Measurements from ENCODE around the gene SUV39H1. TPM values are rescaled to one million over a fixed set of nuclear protein-coding genes. Genes with fewer than 3 reads are reported as not detected.

Gene SUV39H1
- total and polyA plus RNA-seq, 4 donors: 3.2 to 5.8 (median 3.7) TPM

DNA sequence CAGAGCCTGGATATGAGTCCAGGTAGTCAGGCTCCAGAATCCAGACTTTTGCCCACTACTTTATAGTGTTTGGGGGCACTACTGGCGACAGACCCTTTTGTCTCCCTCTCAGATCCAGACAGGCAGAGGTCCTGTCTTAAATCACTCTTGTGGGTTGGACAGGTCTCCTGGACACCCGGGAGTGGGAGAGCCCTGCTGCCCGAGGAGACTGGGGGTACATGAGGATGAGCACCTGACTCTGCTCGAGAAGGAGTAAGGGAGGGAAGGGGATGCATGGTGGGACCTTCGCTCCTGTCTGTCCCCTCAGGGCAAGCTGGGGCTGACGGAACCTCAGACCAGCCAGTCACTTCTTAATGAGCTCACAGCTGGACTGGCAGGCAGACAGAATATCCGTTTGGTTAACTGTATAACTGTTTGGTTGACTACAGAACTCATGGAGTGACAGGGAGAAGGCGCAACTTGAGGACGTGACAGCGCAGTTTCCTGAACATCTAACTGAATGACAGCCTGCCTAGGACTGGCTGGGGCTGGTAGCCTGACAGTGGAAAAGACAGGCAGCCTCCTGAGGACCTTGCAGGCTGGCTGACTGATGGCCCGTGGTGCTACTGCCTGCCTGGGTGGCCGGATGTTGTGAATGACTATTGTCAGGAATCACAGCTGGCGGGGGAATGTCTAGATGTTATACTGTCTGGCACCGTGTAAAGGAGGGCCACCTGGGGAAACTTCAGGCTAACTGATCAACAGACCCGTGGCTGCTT lies 1.6 kb upstream of the SUV39H1 start:
- H3K4me3 ChIP-seq (ENCODE audit: low read depth in 1 of 3, low read length in 3 of 3): no peak overlapping the region
- TF ChIP-seq FOXA2 (IDR thresholded peaks at IDR 0.05) (no peak), HNF4G (IDR thresholded peaks at IDR 0.05) (no peak), NR2F2 (IDR thresholded peaks at IDR 0.05) (no peak)
- TF ChIP-seq, protein P1, sequence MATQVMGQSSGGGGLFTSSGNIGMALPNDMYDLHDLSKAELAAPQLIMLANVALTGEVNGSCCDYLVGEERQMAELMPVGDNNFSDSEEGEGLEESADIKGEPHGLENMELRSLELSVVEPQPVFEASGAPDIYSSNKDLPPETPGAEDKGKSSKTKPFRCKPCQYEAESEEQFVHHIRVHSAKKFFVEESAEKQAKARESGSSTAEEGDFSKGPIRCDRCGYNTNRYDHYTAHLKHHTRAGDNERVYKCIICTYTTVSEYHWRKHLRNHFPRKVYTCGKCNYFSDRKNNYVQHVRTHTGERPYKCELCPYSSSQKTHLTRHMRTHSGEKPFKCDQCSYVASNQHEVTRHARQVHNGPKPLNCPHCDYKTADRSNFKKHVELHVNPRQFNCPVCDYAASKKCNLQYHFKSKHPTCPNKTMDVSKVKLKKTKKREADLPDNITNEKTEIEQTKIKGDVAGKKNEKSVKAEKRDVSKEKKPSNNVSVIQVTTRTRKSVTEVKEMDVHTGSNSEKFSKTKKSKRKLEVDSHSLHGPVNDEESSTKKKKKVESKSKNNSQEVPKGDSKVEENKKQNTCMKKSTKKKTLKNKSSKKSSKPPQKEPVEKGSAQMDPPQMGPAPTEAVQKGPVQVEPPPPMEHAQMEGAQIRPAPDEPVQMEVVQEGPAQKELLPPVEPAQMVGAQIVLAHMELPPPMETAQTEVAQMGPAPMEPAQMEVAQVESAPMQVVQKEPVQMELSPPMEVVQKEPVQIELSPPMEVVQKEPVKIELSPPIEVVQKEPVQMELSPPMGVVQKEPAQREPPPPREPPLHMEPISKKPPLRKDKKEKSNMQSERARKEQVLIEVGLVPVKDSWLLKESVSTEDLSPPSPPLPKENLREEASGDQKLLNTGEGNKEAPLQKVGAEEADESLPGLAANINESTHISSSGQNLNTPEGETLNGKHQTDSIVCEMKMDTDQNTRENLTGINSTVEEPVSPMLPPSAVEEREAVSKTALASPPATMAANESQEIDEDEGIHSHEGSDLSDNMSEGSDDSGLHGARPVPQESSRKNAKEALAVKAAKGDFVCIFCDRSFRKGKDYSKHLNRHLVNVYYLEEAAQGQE (IDR thresholded peaks at IDR 0.05): no peak
- no peak for DNase-seq (ENCODE audit: low spot score)
- H3K27ac ChIP-seq (ENCODE audit: low read depth in 1 of 2, low read length in 2 of 2): no peak overlapping the region
- peaks cover 0 to 4% (median 0%) of the 10 kb centered on the region in 4 donors for H3K36me3 ChIP-seq (ENCODE audit: control insufficient read depth in 4 of 4, insufficient read depth in 3 of 4, low read depth in 1 of 4, low read length in 3 of 4)
- H3K4me1 ChIP-seq (ENCODE audit: control insufficient read depth in 4 of 4, insufficient read depth in 4 of 4, low read length in 3 of 4): peaks cover 3 to 14% (median 11%) of the 10 kb centered on the region in 4 donors
- H3K9me3 ChIP-seq (ENCODE audit: control insufficient read depth in 4 of 4, low read length in 3 of 4): no peaks in the 10 kb centered on the region
- 67% methylated on average over 15 of the region's 15 CpGs for WGBS
- no peaks in the 10 kb centered on the region for H3K27me3 ChIP-seq (ENCODE audit: control insufficient read depth in 4 of 4, insufficient read depth in 4 of 4, low read length in 3 of 4)
- H3K9ac ChIP-seq (ENCODE audit: low read depth in 1 of 2, low read length in 2 of 2): no peak overlapping the region

DNA sequence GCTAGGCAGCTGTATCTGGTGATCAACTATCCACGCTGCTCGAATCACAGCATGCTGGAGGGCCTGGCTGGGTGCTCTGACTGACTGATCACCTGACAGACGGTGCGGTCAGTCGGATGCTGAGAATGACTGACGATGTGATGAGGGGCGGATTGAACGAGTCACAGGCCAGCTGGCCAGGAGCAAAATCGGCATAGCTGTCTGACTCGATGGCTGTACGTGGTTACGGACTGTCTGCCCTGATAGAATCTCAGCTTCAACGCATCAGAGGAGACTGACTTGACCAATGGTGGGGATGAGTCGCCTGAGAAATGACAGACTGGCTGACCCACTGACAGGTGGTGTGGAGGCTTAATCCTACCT lies 1.0 kb upstream of the SUV39H1 start:
- Histone ChIP-seq H3K36me3 (ENCODE audit: control insufficient read depth in 4 of 4, insufficient read depth in 3 of 4, low read depth in 1 of 4, low read length in 3 of 4) (peaks cover 0 to 4% (median 0%) of the 10 kb centered on the region in 4 donors), H3K4me3 (ENCODE audit: low read depth in 1 of 3, low read length in 3 of 3) (peak overlapping the region in 1 of 3 donors; percentile 87), H3K4me1 (ENCODE audit: control insufficient read depth in 4 of 4, insufficient read depth in 4 of 4, low read length in 3 of 4) (peaks cover 3 to 14% (median 11%) of the 10 kb centered on the region in 4 donors), H3K9me3 (ENCODE audit: control insufficient read depth in 4 of 4, low read length in 3 of 4) (no peaks in the 10 kb centered on the region), H3K27me3 (ENCODE audit: control insufficient read depth in 4 of 4, insufficient read depth in 4 of 4, low read length in 3 of 4) (no peaks in the 10 kb centered on the region), H3K9ac (ENCODE audit: low read depth in 1 of 2, low read length in 2 of 2) (peak overlapping the region; percentile 47 to 88), H3K27ac (ENCODE audit: low read depth in 1 of 2, low read length in 2 of 2) (peak overlapping the region; percentile 89 to 91)
- TF ChIP-seq RXRA (IDR thresholded peaks at IDR 0.05): no peak
- no peak for TF ChIP-seq HNF4A (conservative IDR thresholded peaks at IDR 0.05)
- TF ChIP-seq HNF4G (IDR thresholded peaks at IDR 0.05): no peak
- TF ChIP-seq JUND (IDR thresholded peaks at IDR 0.05): no peak
- TF ChIP-seq SP1 (IDR thresholded peaks at IDR 0.05): no peak
- TF ChIP-seq TAF1 (conservative IDR thresholded peaks at IDR 0.05): no peak
- TF ChIP-seq, protein P2, sequence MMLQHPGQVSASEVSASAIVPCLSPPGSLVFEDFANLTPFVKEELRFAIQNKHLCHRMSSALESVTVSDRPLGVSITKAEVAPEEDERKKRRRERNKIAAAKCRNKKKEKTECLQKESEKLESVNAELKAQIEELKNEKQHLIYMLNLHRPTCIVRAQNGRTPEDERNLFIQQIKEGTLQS (IDR thresholded peaks at IDR 0.05): no peak
- TF ChIP-seq YY1 (IDR thresholded peaks at IDR 0.05): no peak
- TF ChIP-seq, protein P3, sequence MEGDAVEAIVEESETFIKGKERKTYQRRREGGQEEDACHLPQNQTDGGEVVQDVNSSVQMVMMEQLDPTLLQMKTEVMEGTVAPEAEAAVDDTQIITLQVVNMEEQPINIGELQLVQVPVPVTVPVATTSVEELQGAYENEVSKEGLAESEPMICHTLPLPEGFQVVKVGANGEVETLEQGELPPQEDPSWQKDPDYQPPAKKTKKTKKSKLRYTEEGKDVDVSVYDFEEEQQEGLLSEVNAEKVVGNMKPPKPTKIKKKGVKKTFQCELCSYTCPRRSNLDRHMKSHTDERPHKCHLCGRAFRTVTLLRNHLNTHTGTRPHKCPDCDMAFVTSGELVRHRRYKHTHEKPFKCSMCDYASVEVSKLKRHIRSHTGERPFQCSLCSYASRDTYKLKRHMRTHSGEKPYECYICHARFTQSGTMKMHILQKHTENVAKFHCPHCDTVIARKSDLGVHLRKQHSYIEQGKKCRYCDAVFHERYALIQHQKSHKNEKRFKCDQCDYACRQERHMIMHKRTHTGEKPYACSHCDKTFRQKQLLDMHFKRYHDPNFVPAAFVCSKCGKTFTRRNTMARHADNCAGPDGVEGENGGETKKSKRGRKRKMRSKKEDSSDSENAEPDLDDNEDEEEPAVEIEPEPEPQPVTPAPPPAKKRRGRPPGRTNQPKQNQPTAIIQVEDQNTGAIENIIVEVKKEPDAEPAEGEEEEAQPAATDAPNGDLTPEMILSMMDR (IDR thresholded peaks at IDR 0.05; ENCODE audit: low read depth, low read length, missing input control): no peak
- TF ChIP-seq, protein P4, sequence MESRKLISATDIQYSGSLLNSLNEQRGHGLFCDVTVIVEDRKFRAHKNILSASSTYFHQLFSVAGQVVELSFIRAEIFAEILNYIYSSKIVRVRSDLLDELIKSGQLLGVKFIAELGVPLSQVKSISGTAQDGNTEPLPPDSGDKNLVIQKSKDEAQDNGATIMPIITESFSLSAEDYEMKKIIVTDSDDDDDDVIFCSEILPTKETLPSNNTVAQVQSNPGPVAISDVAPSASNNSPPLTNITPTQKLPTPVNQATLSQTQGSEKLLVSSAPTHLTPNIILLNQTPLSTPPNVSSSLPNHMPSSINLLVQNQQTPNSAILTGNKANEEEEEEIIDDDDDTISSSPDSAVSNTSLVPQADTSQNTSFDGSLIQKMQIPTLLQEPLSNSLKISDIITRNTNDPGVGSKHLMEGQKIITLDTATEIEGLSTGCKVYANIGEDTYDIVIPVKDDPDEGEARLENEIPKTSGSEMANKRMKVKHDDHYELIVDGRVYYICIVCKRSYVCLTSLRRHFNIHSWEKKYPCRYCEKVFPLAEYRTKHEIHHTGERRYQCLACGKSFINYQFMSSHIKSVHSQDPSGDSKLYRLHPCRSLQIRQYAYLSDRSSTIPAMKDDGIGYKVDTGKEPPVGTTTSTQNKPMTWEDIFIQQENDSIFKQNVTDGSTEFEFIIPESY (IDR thresholded peaks at IDR 0.05): no peak
- TF ChIP-seq RAD21 (IDR thresholded peaks at IDR 0.05): no peak
- TF ChIP-seq, protein P1 (IDR thresholded peaks at IDR 0.05): no peak
- TF ChIP-seq EGR1 (IDR thresholded peaks at IDR 0.05; ENCODE audit: low read depth in 2 of 2): no peak
- no peak for TF ChIP-seq FOXA1 (IDR thresholded peaks at IDR 0.05)
- TF ChIP-seq, protein P5, sequence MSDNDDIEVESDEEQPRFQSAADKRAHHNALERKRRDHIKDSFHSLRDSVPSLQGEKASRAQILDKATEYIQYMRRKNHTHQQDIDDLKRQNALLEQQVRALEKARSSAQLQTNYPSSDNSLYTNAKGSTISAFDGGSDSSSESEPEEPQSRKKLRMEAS (IDR thresholded peaks at IDR 0.05): no peak
- TF ChIP-seq GABPA (IDR thresholded peaks at IDR 0.05 in 1 of 2, conservative IDR thresholded peaks at IDR 0.05 in 1 of 2): no peak
- DNase-seq (ENCODE audit: low spot score): no peak
- 59% methylated on average over 14 of the region's 14 CpGs for WGBS
